Thoracic aorta (tissue), 2 donors: ENCODE measurements around the gene PNRC2. TPM values are rescaled to one million over a fixed set of nuclear protein-coding genes. Genes with fewer than 3 reads are reported as not detected.
A peak's percentile ranks its signal among the peaks of the same experiment; 100 is the strongest.

ENCODE experiments used
- ATAC-seq: fragments of 150-250 bp; one replicate; pipeline ENCODE4 v1.8.0; 2017; ENCODE audit warnings: low read depth; ENCODE audit not compliant: insufficient number of reproducible peaks, low FRiP score
- DNase-seq: peaks from one replicate; pipeline ENCODE4 v3.0.0-alpha.2; 2020; ENCODE audit warnings: low spot score
- H3K27ac ChIP-seq, 2 donors: fragments of 200-600 bp; sonication (generic); 1 replicate in 1 of 2; 2 replicates in 1 of 2; pipeline ENCODE4 v1.5.1; 2016; ENCODE audit warnings: mild to moderate bottlenecking in 2 of 2, moderate library complexity in 2 of 2
- H3K27me3 ChIP-seq: fragments of 200-600 bp; sonication (generic); replicated peaks from 2 replicates; pipeline ENCODE4 v1.6.0; 2016; ENCODE audit warnings: mild to moderate bottlenecking; ENCODE audit not compliant: insufficient read depth
- H3K36me3 ChIP-seq: fragments of 200-600 bp; sonication (generic); one replicate; pipeline ENCODE4 v1.5.1; 2016
- H3K4me1 ChIP-seq, 2 donors: fragments of 200-600 bp; sonication (generic); 1 replicate in 1 of 2; 2 replicates in 1 of 2; pipeline versions ENCODE4 v1.5.1 to v1.6.0; 2016; ENCODE audit warnings: low read depth in 2 of 2, mild to moderate bottlenecking in 1 of 2; ENCODE audit not compliant: control insufficient read depth in 1 of 2
- H3K4me3 ChIP-seq: fragments of 200-600 bp; sonication (generic); 2 replicates; pipeline ENCODE4 v1.5.1; 2016; ENCODE audit warnings: mild to moderate bottlenecking
- H3K9me3 ChIP-seq: fragments of 200-600 bp; sonication (generic); 2 replicates; pipeline ENCODE4 v1.5.1; 2016
- total RNA-seq, 2 donors: library from RNA; depleted of rRNA; stranded (reverse); fragments of >200 nt; gene quantifications; one replicate each; pipeline versions ENCODE4 v1.1.0 to v1.2.3, GENCODE V29; 2016
- TF ChIP-seq, protein P1 (sequence below): fragments of 200-600 bp; sonication (generic); IDR thresholded peaks from one replicate; pipeline ENCODE4 v1.5.1; 2019; ENCODE audit warnings: antibody characterized with exemption

PNRC2 gene
- total RNA-seq, 2 donors from 2014 or later: 77.6 to 143 TPM

DNA sequence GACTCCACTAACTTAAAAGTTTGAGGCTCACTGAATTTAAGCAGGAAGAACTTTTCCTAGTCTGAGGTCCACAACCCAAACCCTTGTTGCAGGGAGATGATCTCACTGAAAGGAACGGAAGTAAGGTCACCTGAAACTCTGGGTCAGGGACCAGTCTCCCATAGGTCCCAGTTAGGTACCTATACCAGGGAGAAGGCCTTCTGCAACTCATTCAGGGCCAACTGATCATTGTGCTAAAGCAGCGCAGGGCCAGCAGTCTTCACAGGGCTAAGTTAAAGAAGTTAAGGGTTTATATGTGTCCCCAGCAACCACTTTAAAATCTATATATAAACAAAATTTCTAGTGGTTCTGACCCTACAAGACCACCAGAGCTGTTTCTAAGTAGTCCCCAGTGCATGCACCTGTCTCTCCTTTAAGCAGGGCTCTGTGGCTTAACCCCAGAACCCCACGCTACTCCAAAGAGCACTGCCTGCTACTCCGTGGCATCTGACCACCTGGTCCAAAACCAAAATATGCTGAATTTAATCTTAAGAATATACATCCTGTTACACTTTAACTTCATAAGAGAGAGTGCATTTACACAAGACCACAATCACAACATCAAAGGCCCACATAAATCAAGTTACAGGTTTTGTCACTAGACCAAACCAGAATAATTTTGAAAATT, 17.7 kb downstream of the PNRC2 start:
- Histone ChIP-seq H3K4me1 (peaks cover 41 to 66% of the 10 kb centered on the region in 2 donors), H3K27me3 (no peaks in the 10 kb centered on the region), H3K27ac (peak overlapping the region; percentile 5 to 39), H3K36me3 (peaks cover 15% of the 10 kb centered on the region), H3K9me3 (no peaks in the 10 kb centered on the region), H3K4me3 (peak overlapping the region; percentile 92)
- ATAC-seq: no peak
- TF ChIP-seq, protein P1, sequence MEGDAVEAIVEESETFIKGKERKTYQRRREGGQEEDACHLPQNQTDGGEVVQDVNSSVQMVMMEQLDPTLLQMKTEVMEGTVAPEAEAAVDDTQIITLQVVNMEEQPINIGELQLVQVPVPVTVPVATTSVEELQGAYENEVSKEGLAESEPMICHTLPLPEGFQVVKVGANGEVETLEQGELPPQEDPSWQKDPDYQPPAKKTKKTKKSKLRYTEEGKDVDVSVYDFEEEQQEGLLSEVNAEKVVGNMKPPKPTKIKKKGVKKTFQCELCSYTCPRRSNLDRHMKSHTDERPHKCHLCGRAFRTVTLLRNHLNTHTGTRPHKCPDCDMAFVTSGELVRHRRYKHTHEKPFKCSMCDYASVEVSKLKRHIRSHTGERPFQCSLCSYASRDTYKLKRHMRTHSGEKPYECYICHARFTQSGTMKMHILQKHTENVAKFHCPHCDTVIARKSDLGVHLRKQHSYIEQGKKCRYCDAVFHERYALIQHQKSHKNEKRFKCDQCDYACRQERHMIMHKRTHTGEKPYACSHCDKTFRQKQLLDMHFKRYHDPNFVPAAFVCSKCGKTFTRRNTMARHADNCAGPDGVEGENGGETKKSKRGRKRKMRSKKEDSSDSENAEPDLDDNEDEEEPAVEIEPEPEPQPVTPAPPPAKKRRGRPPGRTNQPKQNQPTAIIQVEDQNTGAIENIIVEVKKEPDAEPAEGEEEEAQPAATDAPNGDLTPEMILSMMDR: no peak
- no peak for DNase-seq

DNA sequence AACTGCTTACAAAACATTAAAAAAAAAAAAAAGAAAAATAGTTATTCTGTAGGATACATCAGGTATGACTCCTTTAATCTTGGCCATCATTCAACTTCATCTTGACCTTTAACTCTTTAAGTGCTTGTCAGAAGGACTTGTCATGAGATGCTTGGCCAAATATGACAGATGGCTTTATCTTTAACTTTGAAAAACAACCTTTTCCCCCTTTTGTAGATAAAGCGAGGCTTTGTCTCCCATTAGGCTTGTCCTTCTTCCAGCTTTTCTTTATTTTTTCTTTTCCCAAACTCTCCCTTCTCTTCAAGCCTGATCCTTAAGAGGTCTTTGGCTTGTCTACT, 18.2 kb downstream of the PNRC2 start:
- Histone ChIP-seq H3K27me3 (no peaks in the 10 kb centered on the region), H3K9me3 (no peaks in the 10 kb centered on the region), H3K27ac (peak overlapping the region; percentile 37 to 96), H3K4me3 (peak overlapping the region; percentile 92), H3K36me3 (peaks cover 15% of the 10 kb centered on the region), H3K4me1 (peaks cover 41 to 66% of the 10 kb centered on the region in 2 donors)
- ATAC-seq (no peak), DNase-seq (no peak)
- TF ChIP-seq, protein P1: no peak

DNA sequence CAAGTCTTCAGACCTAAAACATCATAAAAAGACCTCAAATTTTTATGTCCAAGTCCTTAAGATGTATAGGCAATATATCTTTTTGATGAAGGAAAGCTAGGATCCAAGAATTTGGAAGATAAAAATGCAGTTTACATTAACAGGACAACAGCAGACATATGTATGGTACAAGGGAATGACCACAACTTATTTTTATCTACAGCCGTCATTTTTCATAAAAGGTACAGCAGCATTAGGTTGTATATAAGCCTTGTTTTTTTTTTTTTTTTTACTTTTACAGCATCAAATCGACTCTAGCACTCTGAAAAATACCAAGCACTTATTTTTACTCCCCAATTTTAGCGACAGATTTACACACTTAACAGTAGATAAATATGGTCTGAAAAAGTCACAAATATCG, 19.2 kb downstream of the PNRC2 start:
- ATAC-seq (no peak), DNase-seq (no peak)
- Histone ChIP-seq H3K9me3 (no peaks in the 10 kb centered on the region), H3K4me1 (peaks cover 37 to 58% of the 10 kb centered on the region in 2 donors), H3K27ac (peak overlapping the region; percentile 96 to 98), H3K4me3 (peak overlapping the region; percentile 92), H3K27me3 (no peaks in the 10 kb centered on the region), H3K36me3 (peaks cover 9% of the 10 kb centered on the region)
- TF ChIP-seq, protein P1: no peak

DNA sequence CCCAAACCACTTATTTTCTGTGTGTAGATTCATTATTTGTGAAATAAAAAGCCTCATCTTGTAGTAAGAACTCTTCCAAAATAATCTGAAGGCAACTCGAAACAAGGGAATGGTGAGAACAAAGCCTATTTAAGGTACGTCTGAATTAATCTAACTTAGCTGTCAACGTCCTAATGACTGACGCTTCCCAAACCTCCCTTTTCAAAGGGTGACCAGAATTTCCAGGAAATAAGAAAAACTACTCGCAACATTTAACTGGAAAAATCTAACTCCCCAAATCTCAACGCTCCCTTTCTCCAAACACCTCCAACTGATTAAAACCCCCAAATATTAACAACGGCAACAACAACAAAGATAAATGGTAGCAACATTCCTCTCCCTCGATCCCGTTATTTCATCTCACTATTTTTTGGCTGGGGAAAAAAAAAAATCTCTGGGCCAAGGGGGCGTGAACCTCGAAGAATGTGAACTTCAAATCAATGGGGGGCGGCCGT, 19.8 kb downstream of the PNRC2 start:
- H3K27ac ChIP-seq: peak overlapping the region; percentile 96 to 98
- DNase-seq: no peak
- H3K4me3 ChIP-seq: peak overlapping the region; percentile 92
- TF ChIP-seq, protein P1: no peak
- H3K9me3 ChIP-seq: no peaks in the 10 kb centered on the region
- H3K4me1 ChIP-seq: peaks cover 42 to 57% of the 10 kb centered on the region in 2 donors
- H3K27me3 ChIP-seq: no peaks in the 10 kb centered on the region
- peak; percentile 19 for ATAC-seq
- H3K36me3 ChIP-seq: peaks cover 3% of the 10 kb centered on the region

DNA sequence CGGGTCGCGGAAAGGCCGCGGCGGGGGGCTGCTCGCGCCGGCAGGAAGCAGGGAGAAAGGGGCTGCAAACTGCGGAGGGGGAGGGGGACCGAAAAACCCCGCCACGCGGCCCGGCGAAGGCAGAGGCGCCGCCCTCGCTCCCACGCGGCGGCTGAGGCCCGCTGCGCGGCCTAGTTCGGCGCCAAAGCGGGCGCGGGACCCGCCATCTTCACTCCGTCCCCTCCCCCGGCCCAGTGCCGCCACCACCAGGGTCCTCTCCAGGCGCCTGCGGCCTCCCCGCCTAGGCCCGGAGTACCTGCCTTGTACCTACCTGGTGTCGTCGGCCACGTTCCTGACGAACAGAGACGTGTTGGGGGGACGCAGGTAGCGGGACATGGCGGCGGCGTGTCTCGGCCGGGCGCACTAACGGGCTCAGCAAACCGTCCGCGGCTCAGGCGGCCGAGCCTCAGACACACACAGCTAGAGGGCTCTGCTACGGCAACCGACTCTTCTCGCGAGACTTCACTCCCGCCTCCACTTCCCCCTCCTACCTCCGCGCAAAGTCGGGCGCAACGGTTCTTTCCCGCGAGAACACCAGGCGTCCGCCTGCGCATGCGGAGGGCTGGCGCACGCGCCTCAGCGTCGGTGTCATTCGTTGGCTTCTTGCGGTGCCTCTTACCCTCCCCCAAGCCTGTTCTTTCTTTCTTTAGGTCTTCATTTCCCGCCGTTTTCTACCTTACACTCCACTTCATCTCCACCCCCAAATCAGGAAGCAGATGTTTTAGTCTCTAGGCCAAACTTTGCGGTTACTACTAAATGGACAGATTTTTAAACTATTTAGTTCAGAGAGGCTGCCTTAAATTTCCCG, 20.5 kb downstream of the PNRC2 start, which contains the start of gene SRSF10:
TSS of gene SRSF10 (minus strand) at position 447 of the 847 bp plus-strand sequence. CDS start at position 375, 72 bp downstream.
- no peaks in the 10 kb centered on the region for H3K9me3 ChIP-seq
- H3K36me3 ChIP-seq: no peaks in the 10 kb centered on the region
- H3K4me3 ChIP-seq: peak within 1 kb of the TSS; percentile 92
- TF ChIP-seq, protein P1: peak; percentile 30
- H3K4me1 ChIP-seq: peaks cover 48 to 57% of the 10 kb centered on the region in 2 donors
- H3K27me3 ChIP-seq: no peaks in the 10 kb centered on the region
- H3K27ac ChIP-seq: peak within 1 kb of the TSS; percentile 96 to 98
- peak; percentile 93 for DNase-seq
- ATAC-seq: peak; percentile 98
